ENCODE measurements around the gene CDHR4. TPM values are rescaled to one million over a fixed set of nuclear protein-coding genes. Genes with fewer than 3 reads are reported as not detected.

Gene CDHR4
- total and polyA plus RNA-seq, 2 of the 8 experiments (the other 6 are each of a cell fraction or from before 2014, with no cell fraction given), result 0.50 to 0.60 TPM

DNA sequence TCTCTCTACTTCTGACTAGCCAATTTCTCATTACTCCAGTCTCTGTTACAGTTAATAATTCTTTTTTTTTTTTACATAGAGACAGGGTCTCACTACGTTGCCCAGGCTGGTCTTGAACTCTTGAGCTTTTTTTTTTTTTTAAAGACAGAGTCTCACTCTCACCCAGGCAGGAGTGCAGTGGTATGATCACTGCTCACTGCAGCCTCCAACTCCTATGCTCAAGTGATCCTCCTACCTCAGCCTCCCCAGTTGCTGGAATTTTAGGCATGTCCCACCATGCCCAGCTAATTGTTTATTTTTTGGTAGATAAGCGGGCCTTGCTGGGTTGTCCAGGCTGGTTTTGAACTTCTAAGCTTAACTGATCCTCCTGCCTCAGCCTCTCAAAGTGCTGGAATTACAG, 27.0 kb downstream of the CDHR4 start (continued):
- TF ChIP-seq, protein P1, sequence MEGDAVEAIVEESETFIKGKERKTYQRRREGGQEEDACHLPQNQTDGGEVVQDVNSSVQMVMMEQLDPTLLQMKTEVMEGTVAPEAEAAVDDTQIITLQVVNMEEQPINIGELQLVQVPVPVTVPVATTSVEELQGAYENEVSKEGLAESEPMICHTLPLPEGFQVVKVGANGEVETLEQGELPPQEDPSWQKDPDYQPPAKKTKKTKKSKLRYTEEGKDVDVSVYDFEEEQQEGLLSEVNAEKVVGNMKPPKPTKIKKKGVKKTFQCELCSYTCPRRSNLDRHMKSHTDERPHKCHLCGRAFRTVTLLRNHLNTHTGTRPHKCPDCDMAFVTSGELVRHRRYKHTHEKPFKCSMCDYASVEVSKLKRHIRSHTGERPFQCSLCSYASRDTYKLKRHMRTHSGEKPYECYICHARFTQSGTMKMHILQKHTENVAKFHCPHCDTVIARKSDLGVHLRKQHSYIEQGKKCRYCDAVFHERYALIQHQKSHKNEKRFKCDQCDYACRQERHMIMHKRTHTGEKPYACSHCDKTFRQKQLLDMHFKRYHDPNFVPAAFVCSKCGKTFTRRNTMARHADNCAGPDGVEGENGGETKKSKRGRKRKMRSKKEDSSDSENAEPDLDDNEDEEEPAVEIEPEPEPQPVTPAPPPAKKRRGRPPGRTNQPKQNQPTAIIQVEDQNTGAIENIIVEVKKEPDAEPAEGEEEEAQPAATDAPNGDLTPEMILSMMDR (IDR thresholded peaks at IDR 0.05; ENCODE audit: control extremely low read depth in 1 of 3, insufficient read depth in 1 of 3, low read depth in 1 of 3, low read length in 3 of 3), result no peak
- no peak for TF ChIP-seq ATF3 (IDR thresholded peaks at IDR 0.05; ENCODE audit: insufficient read depth, low read depth, low read length)
